GM12864 (cell line): ENCODE data around the gene PJA2.
"Not testable (repeated sequence)": the region's sequence is repeated elsewhere in the genome, so short reads cannot be mapped to it uniquely, and the experiment has no call there.

Source experiments
- DNase-seq: peaks from one replicate; pipeline ENCODE4 v3.0.0-alpha.2; 2011; ENCODE audit warnings: low read depth
- H3K4me3 ChIP-seq: 2 replicates; pipeline ENCODE4 v1.5.1; 2011; ENCODE audit warnings: mild to moderate bottlenecking, low read depth, low read length, control low read depth
- TF ChIP-seq, protein P1 (sequence below): IDR thresholded peaks from 2 replicates; pipeline ENCODE4 v1.5.1; 2011; ENCODE audit warnings: low read depth, mild to moderate bottlenecking, moderate library complexity, low read length, control low read depth, inconsistent platforms; ENCODE audit errors: missing control alignments

Gene PJA2

DNA sequence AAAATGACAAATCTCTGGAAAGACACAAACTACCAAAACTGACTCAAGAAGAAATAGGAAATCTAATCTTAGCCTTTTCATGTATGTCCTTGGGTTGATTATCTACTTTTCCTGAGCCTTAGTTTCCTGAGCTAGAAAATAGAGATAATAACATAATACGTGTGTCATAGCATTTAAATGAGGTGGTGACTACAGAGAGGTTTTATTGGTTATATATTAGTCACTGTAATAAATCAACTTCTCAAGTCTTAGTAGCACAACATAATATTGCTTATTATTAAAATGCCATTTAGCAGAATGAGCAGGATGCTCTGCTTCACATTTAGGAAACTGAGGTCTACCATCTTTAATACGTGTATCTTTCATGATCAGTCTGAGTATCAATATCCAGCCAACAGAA lies 7.1 kb upstream of the PJA2 start:
- DNase-seq = no peak
- H3K4me3 ChIP-seq = no peak overlapping the region
- TF ChIP-seq, protein P1, sequence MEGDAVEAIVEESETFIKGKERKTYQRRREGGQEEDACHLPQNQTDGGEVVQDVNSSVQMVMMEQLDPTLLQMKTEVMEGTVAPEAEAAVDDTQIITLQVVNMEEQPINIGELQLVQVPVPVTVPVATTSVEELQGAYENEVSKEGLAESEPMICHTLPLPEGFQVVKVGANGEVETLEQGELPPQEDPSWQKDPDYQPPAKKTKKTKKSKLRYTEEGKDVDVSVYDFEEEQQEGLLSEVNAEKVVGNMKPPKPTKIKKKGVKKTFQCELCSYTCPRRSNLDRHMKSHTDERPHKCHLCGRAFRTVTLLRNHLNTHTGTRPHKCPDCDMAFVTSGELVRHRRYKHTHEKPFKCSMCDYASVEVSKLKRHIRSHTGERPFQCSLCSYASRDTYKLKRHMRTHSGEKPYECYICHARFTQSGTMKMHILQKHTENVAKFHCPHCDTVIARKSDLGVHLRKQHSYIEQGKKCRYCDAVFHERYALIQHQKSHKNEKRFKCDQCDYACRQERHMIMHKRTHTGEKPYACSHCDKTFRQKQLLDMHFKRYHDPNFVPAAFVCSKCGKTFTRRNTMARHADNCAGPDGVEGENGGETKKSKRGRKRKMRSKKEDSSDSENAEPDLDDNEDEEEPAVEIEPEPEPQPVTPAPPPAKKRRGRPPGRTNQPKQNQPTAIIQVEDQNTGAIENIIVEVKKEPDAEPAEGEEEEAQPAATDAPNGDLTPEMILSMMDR = no peak

DNA sequence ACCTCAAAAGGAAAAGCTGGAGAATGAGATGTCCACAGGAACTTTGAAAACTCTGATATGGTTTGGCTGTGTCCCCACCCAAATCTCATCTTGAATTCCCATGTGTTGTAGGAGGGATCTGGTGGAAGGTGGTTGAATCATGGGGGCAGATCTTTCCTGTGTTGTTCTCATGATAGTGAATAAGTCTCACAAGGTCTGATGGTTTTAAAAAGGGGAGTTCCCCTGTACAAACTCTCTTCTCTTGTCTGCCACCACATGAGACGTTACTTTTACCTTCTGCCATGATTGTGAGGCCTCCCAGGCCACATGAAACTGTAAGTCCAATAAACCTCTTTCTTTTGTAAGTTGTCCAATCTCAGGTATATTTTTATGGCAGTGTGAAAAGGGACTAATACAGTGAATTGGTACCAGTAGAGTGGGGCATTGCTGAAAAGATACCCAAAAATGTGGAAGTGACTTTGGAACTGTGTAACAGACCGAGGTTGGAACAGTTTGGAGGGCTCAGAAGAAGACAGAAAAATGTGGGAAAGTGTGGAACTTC lies 4.2 kb upstream of the PJA2 start:
- DNase-seq, H3K4me3 ChIP-seq: not testable (repeated sequence)

DNA sequence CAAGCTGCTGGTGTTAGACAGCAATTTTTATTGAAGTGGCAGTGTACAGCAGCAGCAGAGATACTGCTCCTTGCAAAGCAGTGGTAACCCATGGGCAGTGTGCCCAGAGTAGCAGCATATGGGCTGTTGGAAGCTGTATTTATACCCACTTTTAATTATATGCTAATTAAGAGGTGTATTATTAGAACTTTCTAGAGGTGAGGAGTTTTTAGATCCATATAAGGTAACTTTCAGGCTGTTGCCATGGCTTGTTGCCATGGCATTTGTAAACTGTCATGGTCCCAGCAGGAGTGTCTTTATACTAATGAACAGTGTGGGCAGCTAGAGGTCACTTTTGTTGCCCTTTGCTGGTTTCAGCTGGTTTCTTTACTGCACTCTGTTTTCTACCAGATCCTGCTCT lies 3.7 kb upstream of the PJA2 start:
- TF ChIP-seq, protein P1 = no peak
- no peak for DNase-seq
- H3K4me3 ChIP-seq = no peak overlapping the region

DNA sequence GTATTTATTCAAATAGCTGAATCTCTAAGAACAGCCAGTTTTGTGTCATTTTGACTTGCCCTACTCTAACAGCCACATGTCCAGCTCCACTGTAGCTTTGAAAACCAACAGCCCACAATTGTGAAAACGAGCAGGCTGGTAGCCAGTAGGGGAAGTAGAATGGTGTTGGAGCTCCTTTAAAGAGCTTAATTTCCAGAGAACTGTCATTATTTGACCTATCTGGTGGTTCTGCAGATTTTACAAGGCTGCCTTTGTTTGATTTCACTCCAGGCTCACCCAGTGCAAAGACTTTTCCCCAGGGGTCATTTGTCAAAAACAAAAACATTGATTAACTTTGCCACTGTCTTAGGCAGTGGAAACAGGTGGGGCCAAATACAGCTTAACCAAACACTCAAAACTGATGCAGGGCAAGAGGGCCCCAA lies 3.2 kb upstream of the PJA2 start:
- DNase-seq = no peak
- TF ChIP-seq, protein P1 = no peak
- no peak overlapping the region for H3K4me3 ChIP-seq

DNA sequence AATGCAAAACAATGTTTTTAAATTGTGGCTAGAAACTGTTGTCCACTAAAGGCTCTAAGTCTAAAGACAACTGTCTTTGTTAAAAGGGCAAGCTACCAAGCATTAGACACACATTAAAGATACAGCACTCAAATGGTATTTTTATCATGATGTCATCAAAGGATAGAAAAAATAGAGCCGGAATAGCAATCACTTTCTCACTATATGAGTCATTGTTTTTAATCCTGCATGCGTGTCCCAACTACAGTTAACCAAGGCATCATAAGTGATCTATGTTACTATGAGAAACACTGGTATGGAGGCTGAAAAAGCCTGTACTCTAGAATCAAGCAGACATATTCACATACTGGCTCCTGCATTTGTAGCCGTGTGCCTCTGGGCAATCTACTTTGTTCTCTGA lies 1.9 kb upstream of the PJA2 start:
- TF ChIP-seq, protein P1 = no peak
- no peak overlapping the region for H3K4me3 ChIP-seq
- DNase-seq = no peak

DNA sequence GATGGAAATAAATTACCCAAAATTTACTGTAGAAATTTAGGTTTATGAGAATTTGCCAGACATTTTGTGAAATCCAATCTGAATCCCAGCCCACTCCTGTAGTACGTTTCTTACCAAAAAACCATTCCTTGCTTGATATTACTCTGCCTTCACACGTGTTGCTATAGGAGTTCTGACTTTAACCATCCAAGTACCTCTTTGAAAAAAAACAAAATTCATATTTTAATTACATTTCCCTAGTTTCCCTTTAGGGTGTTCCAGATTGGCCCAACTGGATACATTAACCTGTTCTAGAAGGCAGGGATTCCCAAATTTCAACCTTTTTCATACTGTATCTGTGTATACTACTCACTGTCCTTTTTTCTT lies 1.4 kb upstream of the PJA2 start:
- peak overlapping the region; percentile 83 for H3K4me3 ChIP-seq
- TF ChIP-seq, protein P1 = no peak
- no peak for DNase-seq

DNA sequence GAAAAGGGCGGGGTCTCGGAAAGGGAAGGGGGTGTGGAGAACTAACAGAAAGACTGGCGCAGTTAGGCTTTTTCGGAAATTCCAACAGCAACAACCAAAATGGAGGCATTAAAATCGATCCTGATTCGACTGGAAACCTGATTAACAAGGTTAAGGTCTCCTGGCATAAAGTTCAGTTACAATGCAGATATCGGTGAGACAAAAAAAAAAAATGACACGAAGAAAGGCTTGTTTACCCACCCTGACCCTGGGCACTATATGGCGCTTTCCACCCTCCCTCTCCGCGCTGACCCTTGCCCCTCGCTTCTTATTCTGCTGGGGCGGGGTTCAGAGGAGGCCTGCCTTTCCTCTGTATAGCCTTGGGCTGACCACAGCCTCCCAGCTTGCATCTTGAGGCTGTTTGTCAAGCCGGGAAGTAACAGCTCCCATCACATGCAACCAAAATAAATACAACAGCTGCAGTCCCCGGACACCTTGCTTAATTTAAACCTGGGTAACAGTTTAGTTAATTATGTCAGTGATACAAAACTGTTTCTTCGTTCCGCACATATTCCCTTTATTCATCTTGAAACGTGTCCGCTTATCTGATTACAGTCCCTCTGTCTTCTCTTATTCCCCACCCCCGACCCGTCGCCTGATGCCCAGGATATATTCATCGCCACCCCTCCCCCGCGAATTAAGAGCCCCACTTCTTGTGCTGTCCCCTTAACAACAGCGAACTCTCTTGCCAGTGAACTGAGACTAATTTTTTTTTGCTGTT lies 795 bp upstream of the PJA2 start:
- peak; percentile 12 for DNase-seq
- H3K4me3 ChIP-seq = peak overlapping the region; percentile 83
- TF ChIP-seq, protein P1 = no peak
